ENCODE results near the gene GFRA1. TPM values are rescaled to one million over a fixed set of nuclear protein-coding genes. Genes with fewer than 3 reads are reported as not detected.

Gene GFRA1
- polyA plus RNA-seq, 3 donors, result not detected

DNA sequence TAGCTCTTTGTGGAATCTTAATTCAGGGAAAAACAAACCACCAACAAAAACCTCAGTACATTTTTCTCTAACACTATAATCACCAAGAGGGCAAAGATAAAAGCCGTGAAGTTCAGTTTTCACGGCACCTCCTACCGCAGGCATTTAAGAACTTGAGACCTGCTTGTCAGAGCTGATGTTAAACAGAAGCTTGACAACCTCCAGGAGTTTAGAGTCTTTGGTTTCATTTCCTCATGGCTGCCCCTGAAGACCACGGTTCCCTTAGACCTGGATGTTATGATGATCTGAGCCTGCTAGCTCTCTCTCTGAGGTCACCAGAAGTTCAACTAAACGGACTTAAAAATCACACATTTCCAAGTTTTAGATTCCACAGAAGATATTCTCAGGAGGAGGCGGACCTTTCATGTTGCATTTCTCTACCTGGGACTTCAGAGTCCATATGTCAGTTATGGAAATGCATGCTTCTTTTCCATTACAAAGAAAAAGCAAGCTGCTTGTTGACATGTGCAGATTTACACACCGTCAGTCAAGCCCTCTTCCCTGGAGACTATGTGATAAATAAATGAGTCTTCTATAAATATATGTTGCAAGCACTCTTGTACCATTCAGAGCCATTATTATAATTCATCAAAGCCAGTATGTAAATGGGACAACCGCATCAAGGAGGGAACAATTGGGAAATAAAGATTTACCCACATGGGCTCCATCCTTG, 258.0 kb downstream of the GFRA1 start:
- Histone ChIP-seq H3K4me2 (replicated peaks; ENCODE audit: extremely low read depth, low read length, poor library complexity, severe bottlenecking) (no peak overlapping the region), H2AFZ (ENCODE audit: insufficient read depth, low read depth, low read length, poor library complexity, severe bottlenecking) (no peak overlapping the region), H3K27ac (ENCODE audit: low read depth in 1 of 2, low read length in 2 of 2) (no peak overlapping the region), H3K4me3 (replicated peaks in 1 of 3; ENCODE audit: low read depth in 2 of 3, low read length in 3 of 3) (no peak overlapping the region), H3K9me3 (replicated peaks in 1 of 2; ENCODE audit: control insufficient read depth in 1 of 2, insufficient read depth in 1 of 2, low read length in 2 of 2) (no peaks in the 10 kb centered on the region), H4K20me1 (ENCODE audit: insufficient read depth, low read length) (no peaks in the 10 kb centered on the region), H3K4me1 (ENCODE audit: control insufficient read depth in 1 of 2, insufficient read depth in 2 of 2, low read length in 2 of 2) (no peaks in the 10 kb centered on the region), H3K27me3 (ENCODE audit: control insufficient read depth in 2 of 2, insufficient read depth in 2 of 2, low read length in 2 of 2) (no peaks in the 10 kb centered on the region), H3K79me2 (ENCODE audit: insufficient read depth, low read length) (no peaks in the 10 kb centered on the region), H3K9ac (ENCODE audit: insufficient read depth, low read length, poor library complexity, severe bottlenecking) (no peak overlapping the region), H3K36me3 (replicated peaks in 1 of 2; ENCODE audit: control insufficient read depth in 1 of 2, insufficient read depth in 2 of 2, low read length in 2 of 2) (no peaks in the 10 kb centered on the region)
- Mint-ChIP-seq H3K36me3 (no peaks in the 10 kb centered on the region), H3K4me3 (no peak overlapping the region), H3K4me1 (no peaks in the 10 kb centered on the region), H3K27ac (no peak overlapping the region), H3K9me3 (peaks cover 0 to 12% (median 4%) of the 10 kb centered on the region in 7 donors), H3K27me3 (ENCODE audit: low read depth in 3 of 3) (peaks cover 0 to 2% (median 0%) of the 10 kb centered on the region in 3 donors)
- TF ChIP-seq, protein P1, sequence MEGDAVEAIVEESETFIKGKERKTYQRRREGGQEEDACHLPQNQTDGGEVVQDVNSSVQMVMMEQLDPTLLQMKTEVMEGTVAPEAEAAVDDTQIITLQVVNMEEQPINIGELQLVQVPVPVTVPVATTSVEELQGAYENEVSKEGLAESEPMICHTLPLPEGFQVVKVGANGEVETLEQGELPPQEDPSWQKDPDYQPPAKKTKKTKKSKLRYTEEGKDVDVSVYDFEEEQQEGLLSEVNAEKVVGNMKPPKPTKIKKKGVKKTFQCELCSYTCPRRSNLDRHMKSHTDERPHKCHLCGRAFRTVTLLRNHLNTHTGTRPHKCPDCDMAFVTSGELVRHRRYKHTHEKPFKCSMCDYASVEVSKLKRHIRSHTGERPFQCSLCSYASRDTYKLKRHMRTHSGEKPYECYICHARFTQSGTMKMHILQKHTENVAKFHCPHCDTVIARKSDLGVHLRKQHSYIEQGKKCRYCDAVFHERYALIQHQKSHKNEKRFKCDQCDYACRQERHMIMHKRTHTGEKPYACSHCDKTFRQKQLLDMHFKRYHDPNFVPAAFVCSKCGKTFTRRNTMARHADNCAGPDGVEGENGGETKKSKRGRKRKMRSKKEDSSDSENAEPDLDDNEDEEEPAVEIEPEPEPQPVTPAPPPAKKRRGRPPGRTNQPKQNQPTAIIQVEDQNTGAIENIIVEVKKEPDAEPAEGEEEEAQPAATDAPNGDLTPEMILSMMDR (IDR thresholded peaks at IDR 0.05), result no peak
- intact Hi-C loops (cut with micrococcal nuclease), result no loop called here
- no peak for DNase-seq
- WGBS (ENCODE audit: insufficient coverage), result 77% methylated on average over 4 of the region's 8 CpGs

DNA sequence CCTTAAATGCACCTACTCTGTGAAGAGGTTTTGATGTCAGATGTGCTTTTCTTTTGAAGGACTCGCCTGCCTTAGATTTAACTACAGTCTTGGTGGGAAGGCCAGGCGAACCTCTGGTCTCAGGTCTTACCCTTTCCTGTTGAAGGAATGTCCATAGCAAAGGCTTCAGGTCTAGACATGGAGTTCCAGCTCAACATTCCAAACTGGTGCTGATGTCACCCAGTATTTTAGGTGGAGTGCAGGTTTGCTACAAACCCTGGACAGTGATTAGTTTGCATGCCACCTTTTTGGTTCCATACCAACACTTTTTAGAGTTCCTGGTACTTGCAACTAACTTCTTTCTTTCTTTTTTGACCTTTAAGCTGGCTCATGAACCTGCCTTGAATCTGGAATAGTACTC, 258.7 kb downstream of the GFRA1 start:
- H2AFZ ChIP-seq (ENCODE audit: insufficient read depth, low read depth, low read length, poor library complexity, severe bottlenecking), result no peak overlapping the region
- no peak for DNase-seq
- H3K4me1 ChIP-seq (ENCODE audit: control insufficient read depth in 1 of 2, insufficient read depth in 2 of 2, low read length in 2 of 2), result no peaks in the 10 kb centered on the region
- H3K4me2 ChIP-seq (replicated peaks; ENCODE audit: extremely low read depth, low read length, poor library complexity, severe bottlenecking), result no peak overlapping the region
- H3K27me3 Mint-ChIP-seq (ENCODE audit: low read depth in 3 of 3), result peaks cover 0 to 2% (median 0%) of the 10 kb centered on the region in 3 donors
- no peak overlapping the region for H3K9ac ChIP-seq (ENCODE audit: insufficient read depth, low read length, poor library complexity, severe bottlenecking)
- H3K36me3 ChIP-seq (replicated peaks in 1 of 2; ENCODE audit: control insufficient read depth in 1 of 2, insufficient read depth in 2 of 2, low read length in 2 of 2), result no peaks in the 10 kb centered on the region
- no peaks in the 10 kb centered on the region for H4K20me1 ChIP-seq (ENCODE audit: insufficient read depth, low read length)
- H3K27me3 ChIP-seq (ENCODE audit: control insufficient read depth in 2 of 2, insufficient read depth in 2 of 2, low read length in 2 of 2), result no peaks in the 10 kb centered on the region
- H3K36me3 Mint-ChIP-seq, result no peaks in the 10 kb centered on the region
- no peaks in the 10 kb centered on the region for H3K9me3 ChIP-seq (replicated peaks in 1 of 2; ENCODE audit: control insufficient read depth in 1 of 2, insufficient read depth in 1 of 2, low read length in 2 of 2)
- no peaks in the 10 kb centered on the region for H3K79me2 ChIP-seq (ENCODE audit: insufficient read depth, low read length)
- H3K27ac Mint-ChIP-seq, result no peak overlapping the region
- H3K4me3 Mint-ChIP-seq, result no peak overlapping the region
- H3K27ac ChIP-seq (ENCODE audit: low read depth in 1 of 2, low read length in 2 of 2), result no peak overlapping the region
- H3K4me3 ChIP-seq (replicated peaks in 1 of 3; ENCODE audit: low read depth in 2 of 3, low read length in 3 of 3), result no peak overlapping the region
- TF ChIP-seq, protein P1 (IDR thresholded peaks at IDR 0.05), result no peak
- H3K9me3 Mint-ChIP-seq, result peaks cover 0 to 9% (median 4%) of the 10 kb centered on the region in 7 donors
- no peaks in the 10 kb centered on the region for H3K4me1 Mint-ChIP-seq
- no CpG with 5 or more reads among the region's 2 CpGs for WGBS (ENCODE audit: insufficient coverage)
- intact Hi-C loops (cut with micrococcal nuclease), result no loop called here

All from CD14-positive monocyte (primary cell).